Erythroblast (primary cell): ENCODE results near the gene NUS1.

Experiments used
- GATA1 ChIP-seq: IDR thresholded peaks from 2 replicates; pipeline ENCODE4 v1.6.1; 2011; ENCODE audit warnings: low read depth, mild to moderate bottlenecking, control low read depth, low read length, moderate library complexity
- POLR2A ChIP-seq: IDR thresholded peaks from 2 replicates; pipeline ENCODE4 v1.6.1; 2011; ENCODE audit warnings: mild to moderate bottlenecking, low read length

DNA sequence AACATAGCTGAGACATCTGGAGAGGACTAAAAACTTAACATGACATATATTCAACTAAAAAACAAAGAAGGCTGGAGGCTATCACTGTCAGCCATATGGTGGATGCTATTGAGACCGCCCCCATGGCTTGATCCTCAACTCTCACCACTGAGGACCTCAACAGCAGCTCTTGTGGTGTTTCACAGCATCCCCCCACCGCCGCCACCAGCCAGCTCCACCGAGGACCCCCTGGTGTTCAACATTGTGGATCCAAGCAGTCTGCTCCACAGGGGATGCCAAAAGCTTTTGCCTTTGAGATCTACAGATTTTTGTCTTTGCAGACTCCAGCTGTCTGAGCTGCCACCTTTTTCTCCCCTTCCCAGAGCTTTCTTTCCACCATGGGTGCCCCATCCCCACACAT is 64.6 kb downstream of the NUS1 start:
- TF ChIP-seq POLR2A (no peak), GATA1 (no peak)
